Measurements from ENCODE around the gene CST4.

- TF ChIP-seq ZBTB7A (tag by site-specific recombination; IDR thresholded peaks at IDR 0.05; ENCODE audit: low read depth) (no peak), CTCF (tag by site-specific recombination; IDR thresholded peaks at IDR 0.05) (no peak), ZNF292 (tag by site-specific recombination; IDR thresholded peaks at IDR 0.05; ENCODE audit: borderline replicate concordance, low read depth) (no peak), YY1 (tag by site-specific recombination; IDR thresholded peaks at IDR 0.05) (no peak), ZNF274 (IDR thresholded peaks at IDR 0.05; ENCODE audit: low read length) (no peak), ZNF274 (tag by site-specific recombination; IDR thresholded peaks at IDR 0.05; ENCODE audit: borderline replicate concordance) (no peak)
Observed at GRCh38 chr20:23725102-23725501, 36.3 kb upstream of the CST4 start.

Measured in HEK293 (cell line).